Endothelial cell of umbilical vein (primary cell): ENCODE measurements around the gene NCS1. TPM values are rescaled to one million over a fixed set of nuclear protein-coding genes. Genes with fewer than 3 reads are reported as not detected.

Experiments
- BruUV-seq: library from RNA; stranded (reverse); fragments of 400-500 nt; replicated peaks from 2 replicates; lab custom pipeline; 2021; lab: Mats Ljungman, UMichigan
- CTCF ChIA-PET: fragments of 300-600, 350-600 bp; sonication (Branson Sonifier 250); formaldehyde crosslinking; loops from one replicate; lab custom pipeline; 2021; ENCODE audit warnings: antibody characterized with exemption, inconsistent platforms; lab: Charles Lee
- POLR2A ChIA-PET: fragments of 300-600, 350-600 bp; sonication (Branson Sonifier 250); formaldehyde crosslinking; loops from one replicate; lab custom pipeline; 2021; ENCODE audit warnings: antibody characterized with exemption, inconsistent platforms; lab: Charles Lee
- DNase-seq: peaks from one replicate; pipeline ENCODE4 v3.0.0-alpha.2; 2011; ENCODE audit warnings: low read depth, low spot score
- FAIRE-seq: peaks from 2 replicates; lab custom pipeline; 2011; peaks lifted over from hg19 to GRCh38; lab: Jason Lieb, UNC
- H2AFZ ChIP-seq: 2 replicates; pipeline ENCODE4 v1.6.0; 2012; ENCODE audit warnings: low read depth, low read length, control low read depth, inconsistent platforms
- H3K27ac ChIP-seq: 2 replicates; pipeline ENCODE4 v1.5.1; 2011; ENCODE audit warnings: low read depth, mild to moderate bottlenecking, control low read depth, low read length, moderate library complexity; ENCODE audit not compliant: insufficient read depth
- H3K27me3 ChIP-seq, 2 experiments: 2 replicates each; pipeline versions ENCODE4 v1.6.0 to v1.6.1; 2011; ENCODE audit warnings: low read length in 2 of 2, mixed read lengths in 1 of 2; ENCODE audit not compliant: control insufficient read depth in 2 of 2, insufficient read depth in 2 of 2
- H3K36me3 ChIP-seq, 2 experiments: 2 replicates in 1 of 2; 3 replicates in 1 of 2; pipeline ENCODE4 v1.5.1; 2011; ENCODE audit warnings: low read length in 2 of 2, mild to moderate bottlenecking in 1 of 2, moderate library complexity in 1 of 2; ENCODE audit not compliant: control insufficient read depth in 2 of 2, insufficient read depth in 2 of 2; ENCODE audit errors: extremely low read depth in 1 of 2
- H3K4me1 ChIP-seq: 3 replicates; pipeline ENCODE4 v1.5.1; 2011; ENCODE audit warnings: mild to moderate bottlenecking, low read length; ENCODE audit not compliant: control insufficient read depth, insufficient read depth; ENCODE audit errors: extremely low read depth
- H3K4me2 ChIP-seq: 2 replicates; pipeline ENCODE4 v1.6.1; 2011; ENCODE audit warnings: low read length, control low read depth, mixed read lengths; ENCODE audit not compliant: insufficient read depth
- H3K4me3 ChIP-seq, 3 experiments: fragments of 200-600 bp in 1 of 3; sonication (generic), shearing (Covaris generic) in 1 of 3; replicated peaks in 1 of 3; 2 replicates each; pipeline ENCODE4 v1.5.1; 2011 to 2016; ENCODE audit warnings: control low read depth in 3 of 3, low read length in 3 of 3, mild to moderate bottlenecking in 2 of 3, inconsistent platforms in 1 of 3, low read depth in 1 of 3, moderate library complexity in 1 of 3; ENCODE audit not compliant: insufficient read depth in 1 of 3
- H3K79me2 ChIP-seq: 2 replicates; pipeline ENCODE4 v1.6.0; 2012; ENCODE audit warnings: low read length, inconsistent platforms; ENCODE audit not compliant: control insufficient read depth, insufficient read depth
- H3K9ac ChIP-seq: replicated peaks from 2 replicates; pipeline ENCODE3; 2011; ENCODE audit warnings: low read length, control low read depth; ENCODE audit not compliant: insufficient read depth; ENCODE audit errors: extremely low read depth
- H3K9me1 ChIP-seq: replicated peaks from 3 replicates; pipeline ENCODE4 v1.6.0; 2011; ENCODE audit warnings: mild to moderate bottlenecking, low read length; ENCODE audit not compliant: control insufficient read depth, insufficient read depth; ENCODE audit errors: extremely low read depth
- H3K9me3 ChIP-seq: replicated peaks from 2 replicates; pipeline ENCODE4 v1.5.1; 2012; ENCODE audit warnings: low read length, inconsistent platforms; ENCODE audit not compliant: control insufficient read depth, insufficient read depth
- H4K20me1 ChIP-seq: replicated peaks from 2 replicates; pipeline ENCODE3; 2011; ENCODE audit warnings: mild to moderate bottlenecking, low read length; ENCODE audit not compliant: control insufficient read depth, insufficient read depth; ENCODE audit errors: extremely low read depth
- CTCF ChIP-seq, 2 donors: IDR thresholded peaks; 1 replicate in 1 of 2; 2 replicates in 1 of 2; pipeline ENCODE4 v1.5.1; 2011; ENCODE audit warnings: low read length in 2 of 2, mild to moderate bottlenecking in 2 of 2, moderate library complexity in 2 of 2, control low read depth in 1 of 2, inconsistent platforms in 1 of 2, low read depth in 1 of 2; ENCODE audit not compliant: insufficient read depth in 1 of 2; ENCODE audit errors: extremely low read depth in 1 of 2
- EZH2 ChIP-seq: IDR thresholded peaks from 2 replicates; pipeline ENCODE4 v1.6.1; 2012; ENCODE audit warnings: borderline replicate concordance, low read depth, mild to moderate bottlenecking, moderate library complexity, low read length, inconsistent platforms; ENCODE audit not compliant: severe bottlenecking
- FOS ChIP-seq: IDR thresholded peaks from 2 replicates; pipeline ENCODE4 v1.6.1; 2011; ENCODE audit warnings: mild to moderate bottlenecking, low read length, moderate library complexity, borderline replicate concordance; ENCODE audit not compliant: insufficient read depth
- GATA2 ChIP-seq: IDR thresholded peaks from 2 replicates; pipeline ENCODE4 v1.7.0; 2011; ENCODE audit warnings: low read depth, mild to moderate bottlenecking, moderate library complexity, mixed read lengths, low read length; ENCODE audit not compliant: insufficient read length, insufficient read depth
- JUN ChIP-seq: IDR thresholded peaks from 2 replicates; pipeline ENCODE4 v1.6.1; 2011; ENCODE audit warnings: borderline replicate concordance, low read depth; ENCODE audit not compliant: insufficient read length, insufficient read depth
- MAX ChIP-seq: IDR thresholded peaks from 2 replicates; pipeline ENCODE4 v1.6.1; 2011; ENCODE audit not compliant: insufficient read depth, insufficient read length
- MYC ChIP-seq: IDR thresholded peaks from one replicate; pipeline ENCODE4 v1.6.1; 2011; ENCODE audit warnings: mild to moderate bottlenecking, low read depth, low read length
- POLR2A ChIP-seq: IDR thresholded peaks from 2 replicates; pipeline ENCODE4 v1.6.1; 2012; ENCODE audit warnings: low read depth, mild to moderate bottlenecking, control low read depth, low read length
- POLR2AphosphoS5 ChIP-seq: IDR thresholded peaks from 2 replicates; pipeline ENCODE4 v1.6.1; 2012; ENCODE audit warnings: low read depth, mild to moderate bottlenecking, control low read depth, low read length, moderate library complexity; ENCODE audit not compliant: insufficient read depth
- dilution Hi-C: fragments of 300-500 bp; cut with MboI; formaldehyde crosslinking; loops from one replicate; pipeline ENCODE4 v1.15.0; 2019; ENCODE audit warnings: low sequenced_read_pairs; ENCODE audit not compliant: extremely low pct_ligation_motif_present
- intact Hi-C: fragments of 100-400 bp; cut with micrococcal nuclease; formaldehyde crosslinking; loops from one replicate; pipeline ENCODE4 v1.10.0; 2022
- polyA plus RNA-seq, 4 experiments: library from polyadenylated mRNA; depleted of rRNA in 3 of 4; stranded (reverse) in 3 of 4; unstranded in 1 of 4; fragments of >200 nt; gene quantifications; 2 replicates each; pipeline versions ENCODE4 v1.2.1 to v1.2.3, GENCODE V29; 2011 to 2012; ENCODE audit warnings: missing spikeins in 1 of 4
- total RNA-seq: library from RNA; stranded (reverse); gene quantifications from 2 replicates; pipeline ENCODE4 v1.2.3, GENCODE V29; 2021

NCS1 gene
- total and polyA plus RNA-seq, 2 donors (not counting 3 experiments of a cell fraction or from before 2014, with no cell fraction given), result 53.6 to 77.4 TPM

GRCh38 chr9:130245474-130245873 is 73.3 kb downstream of the NCS1 start:
- Histone ChIP-seq H2AFZ (no peak overlapping the region), H3K4me1 (no peaks in the 10 kb centered on the region), H3K4me3 (no peak overlapping the region), H3K27me3 (peaks cover 2 to 9% of the 10 kb centered on the region in 2 experiments), H3K9me1 (no peaks in the 10 kb centered on the region), H4K20me1 (no peaks in the 10 kb centered on the region), H3K4me2 (no peak overlapping the region), H3K79me2 (no peaks in the 10 kb centered on the region), H3K36me3 (no peaks in the 10 kb centered on the region), H3K9me3 (no peaks in the 10 kb centered on the region), H3K9ac (no peak overlapping the region), H3K27ac (no peak overlapping the region)
- no peak for DNase-seq
- TF ChIP-seq GATA2 (no peak), FOS (no peak), JUN (no peak), MAX (no peak), POLR2A (no peak), CTCF (IDR thresholded peaks at IDR 0.05; ENCODE audit: extremely low read depth in 1 of 2, insufficient read depth in 1 of 2, low read depth in 1 of 2, low read length in 2 of 2) (no peak), MYC (no peak), EZH2 (no peak), POLR2AphosphoS5 (no peak)
- dilution Hi-C loops (no loop called here), intact Hi-C loops (no loop called here)
- FAIRE-seq, result no peak
- no TSS peak for BruUV-seq
- ChIA-PET CTCF (interaction anchor here (1.0 to 2.6 kb wide), 4 partner anchors 9 to 13 kb away, joined by 3 to 17 read pairs (median 5); no protein-coding TSS in a partner anchor), POLR2A (no interaction called here)
